ENCODE measurements around the gene CYTH1. TPM values are rescaled to one million over a fixed set of nuclear protein-coding genes. Genes with fewer than 3 reads are reported as not detected.

CYTH1 gene
- total and polyA plus RNA-seq, 10 of the 15 experiments (the other 5 are each of a cell fraction or from before 2014, with no cell fraction given): 6.6 to 188 (median 145) TPM

GRCh38 chr17:78670850-78671725 is 111.0 kb downstream of the CYTH1 start:
- no peak for DNase-seq (ENCODE audit: low read depth, low spot score)
- TF ChIP-seq EGR1 (IDR thresholded peaks at IDR 0.05; ENCODE audit: borderline replicate concordance in 1 of 2, low read depth in 2 of 2, low read length in 2 of 2) (no peak), BCL3 (IDR thresholded peaks at IDR 0.05; ENCODE audit: borderline replicate concordance, insufficient read depth, low read depth, low read length, poor library complexity, severe bottlenecking) (peak; percentile 20), POLR2A (IDR thresholded peaks at IDR 0.05; ENCODE audit: low read depth, low read length) (0 out of 2 replicates have a peak, but pooled peaks have one; percentile 26), JUNB (IDR thresholded peaks at IDR 0.05) (no peak)
- 90% methylated on average over 18 of the region's 20 CpGs for WGBS (ENCODE audit: insufficient coverage, insufficient replicate concordance, low lambda C conversion rate, missing lambda C conversion rate)
- Histone ChIP-seq H2AFZ (ENCODE audit: control insufficient read depth, low read depth, low read length) (no peak overlapping the region), H3K27me3 (replicated peaks in 1 of 2; ENCODE audit: control insufficient read depth in 2 of 2, insufficient read depth in 2 of 2, low read length in 1 of 2) (no peaks in the 10 kb centered on the region), H3K9ac (ENCODE audit: control insufficient read depth, insufficient read depth, low read length) (no peak overlapping the region), H3K4me2 (ENCODE audit: control insufficient read depth, insufficient read depth) (no peak overlapping the region), H3K4me1 (ENCODE audit: control insufficient read depth, insufficient read depth, low read length) (peaks cover 5% of the 10 kb centered on the region), H3K27ac (ENCODE audit: control insufficient read depth, insufficient read depth) (no peak overlapping the region), H3K4me3 (no peak overlapping the region), H3K36me3 (ENCODE audit: control insufficient read depth in 2 of 2, insufficient read depth in 2 of 2, low read length in 1 of 2) (peaks cover 12 to 19% of the 10 kb centered on the region in 2 experiments), H4K20me1 (ENCODE audit: control insufficient read depth, insufficient read depth) (no peaks in the 10 kb centered on the region), H3K79me2 (ENCODE audit: control insufficient read depth, insufficient read depth, low read length) (no peaks in the 10 kb centered on the region), H3K9me3 (replicated peaks; ENCODE audit: control insufficient read depth, insufficient read depth, low read length) (no peaks in the 10 kb centered on the region)
- BruUV-seq (replicated peaks): no TSS peak
- ChIA-PET CTCF (no interaction called here), RAD21 (ENCODE audit: unreplicated experiment) (no interaction called here), POLR2A (interaction anchor here (0.5 kb wide), 1 partner anchor 695 kb away, joined by 4 read pairs; no protein-coding TSS in a partner anchor), SMC1A (ENCODE audit: uncharacterized antibody, unreplicated experiment) (interaction anchor here (1.5 kb wide), 1 partner anchor 37 kb away, joined by 3 read pairs; no protein-coding TSS in a partner anchor)
- FAIRE-seq: no peak
- in situ Hi-C loops (cut with MboI) (no loop called here), intact Hi-C loops (cut with micrococcal nuclease; ENCODE audit: unreplicated experiment) (no loop called here)
- no peak for ATAC-seq

Data from GM12878 (cell line).